HepG2 (cell line): ENCODE measurements around the gene TBC1D24. TPM values are rescaled to one million over a fixed set of nuclear protein-coding genes. Genes with fewer than 3 reads are reported as not detected.

Experiments
- AGO2 ChIP-seq: fragments of 200-400 bp; formaldehyde crosslinking; optimal IDR thresholded peaks from 2 replicates; pipeline ENCODE3; 2017; ENCODE audit warnings: mild to moderate bottlenecking, low read depth, low read length, moderate library complexity
- HMG20A ChIP-seq: IDR thresholded peaks from 2 replicates; pipeline ENCODE4 v1.6.1; 2016; ENCODE audit warnings: borderline replicate concordance
- NBN ChIP-seq: fragments of 450-650 bp; conservative IDR thresholded peaks from 2 replicates; pipeline ENCODE4 v1.6.1; 2017
- ZNF383 ChIP-seq: sonication (generic); formaldehyde crosslinking; IDR thresholded peaks from 2 replicates; pipeline ENCODE4 v1.4.0; 2020; ENCODE audit warnings: missing genetic modification reagents, mild to moderate bottlenecking, borderline replicate concordance
- ZNF614 ChIP-seq: IDR thresholded peaks from 2 replicates; pipeline ENCODE4 v1.6.1; 2018; ENCODE audit warnings: missing biosample characterization, missing genetic modification reagents, inconsistent platforms, borderline replicate concordance
- ZNF75D ChIP-seq: sonication (generic); formaldehyde crosslinking; IDR thresholded peaks from 2 replicates; pipeline ENCODE4 v1.8.1; 2023; ENCODE audit warnings: missing genetic modification reagents, mild to moderate bottlenecking, borderline replicate concordance
- polyA plus RNA-seq, 8 experiments: library from polyadenylated mRNA; depleted of rRNA in 3 of 8; stranded (reverse) in 7 of 8; unstranded in 1 of 8; fragments of >200 nt; fragmentation: Illumina TruSeq in 4 of 8; extraction: Trizol in 4 of 8; gene quantifications; 2 replicates each; pipeline versions ENCODE4 v1.2.1 to v1.2.3, GENCODE V29; 2011 to 2016; ENCODE audit warnings: low read depth in 4 of 8, missing spikeins in 1 of 8, mixed read lengths in 1 of 8; ENCODE audit not compliant: insufficient read depth in 1 of 8
- total RNA-seq, 5 experiments: library from RNA; depleted of rRNA; stranded (reverse); fragments of >200 nt; fragmentation: Illumina TruSeq; extraction: Trizol; gene quantifications; 2 replicates each; pipeline ENCODE4 v1.2.3, GENCODE V29; 2016; ENCODE audit warnings: low read depth in 1 of 5
- TF ChIP-seq, protein P1 (sequence below): sonication (generic); formaldehyde crosslinking; IDR thresholded peaks from 2 replicates; pipeline ENCODE4 v1.5.1; 2020; ENCODE audit warnings: mild to moderate bottlenecking, missing genetic modification reagents, moderate library complexity
- TF ChIP-seq, protein P2 (sequence below): sonication (generic); formaldehyde crosslinking; IDR thresholded peaks from 2 replicates; pipeline ENCODE4 v1.5.0; 2020; ENCODE audit warnings: mild to moderate bottlenecking, missing genetic modification reagents, moderate library complexity
- TF ChIP-seq, protein P3 (sequence below): IDR thresholded peaks from 2 replicates; pipeline ENCODE4 v1.6.1; 2016; ENCODE audit warnings: missing genetic modification reagents, missing compliant biosample characterization
- TF ChIP-seq, protein P4 (sequence below): sonication (generic); formaldehyde crosslinking; IDR thresholded peaks from 2 replicates; pipeline ENCODE4 v1.5.0; 2020; ENCODE audit warnings: missing genetic modification reagents
- TF ChIP-seq, protein P5 (sequence below): sonication (generic); formaldehyde crosslinking; IDR thresholded peaks from 2 replicates; pipeline ENCODE4 v1.4.0; 2020; ENCODE audit warnings: missing genetic modification reagents, borderline replicate concordance
- TF ChIP-seq, protein P6 (sequence below): IDR thresholded peaks from 2 replicates; pipeline ENCODE4 v1.6.1; 2016; ENCODE audit warnings: missing compliant biosample characterization, missing genetic modification reagents, borderline replicate concordance
- TF ChIP-seq, protein P7 (sequence below): sonication (generic); formaldehyde crosslinking; conservative IDR thresholded peaks from 2 replicates; pipeline ENCODE4 v1.4.0; 2020; ENCODE audit warnings: missing genetic modification reagents

Gene TBC1D24
- total and polyA plus RNA-seq, 2 of the 13 experiments (the other 11 are each of a cell fraction or from before 2014, with no cell fraction given) = 7.7 to 13.7 TPM

DNA sequence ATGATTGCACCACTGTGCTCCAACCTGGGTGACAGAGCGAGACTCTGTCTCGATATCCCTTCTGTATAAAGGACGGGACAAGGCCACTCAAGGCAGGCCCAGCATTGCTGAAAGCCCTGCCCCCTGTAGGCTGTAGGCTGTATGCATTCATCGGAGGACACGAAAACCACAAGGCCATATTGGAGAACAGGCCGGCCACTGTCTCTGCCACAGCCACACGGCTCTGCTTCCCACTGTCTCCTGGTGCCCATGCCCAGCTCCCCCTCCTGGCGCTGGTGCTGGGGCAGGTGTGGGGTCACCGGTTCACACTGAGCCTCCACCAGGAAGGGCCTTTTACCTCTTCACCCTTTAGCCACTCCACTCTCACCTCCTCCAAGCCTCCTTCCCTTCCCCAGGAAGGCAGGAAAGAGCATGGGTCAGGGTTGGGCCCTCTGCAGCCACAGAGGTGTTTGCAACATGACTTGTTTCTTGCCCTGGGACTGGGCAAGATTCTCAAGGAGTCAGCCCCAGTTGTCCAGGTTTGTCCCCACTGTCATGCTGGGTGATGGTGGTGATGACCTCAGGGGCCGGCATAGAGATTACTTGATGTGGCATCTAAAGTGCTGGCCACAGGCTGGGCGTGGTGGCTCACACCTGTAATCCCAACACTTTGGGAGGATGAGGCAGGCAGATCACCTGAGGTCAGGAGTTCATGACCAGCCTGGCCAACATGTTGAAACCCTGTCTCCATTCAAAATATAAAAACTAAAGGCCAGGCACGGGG, 9.1 kb upstream of the TBC1D24 start (continued):
- TF ChIP-seq, protein P1, sequence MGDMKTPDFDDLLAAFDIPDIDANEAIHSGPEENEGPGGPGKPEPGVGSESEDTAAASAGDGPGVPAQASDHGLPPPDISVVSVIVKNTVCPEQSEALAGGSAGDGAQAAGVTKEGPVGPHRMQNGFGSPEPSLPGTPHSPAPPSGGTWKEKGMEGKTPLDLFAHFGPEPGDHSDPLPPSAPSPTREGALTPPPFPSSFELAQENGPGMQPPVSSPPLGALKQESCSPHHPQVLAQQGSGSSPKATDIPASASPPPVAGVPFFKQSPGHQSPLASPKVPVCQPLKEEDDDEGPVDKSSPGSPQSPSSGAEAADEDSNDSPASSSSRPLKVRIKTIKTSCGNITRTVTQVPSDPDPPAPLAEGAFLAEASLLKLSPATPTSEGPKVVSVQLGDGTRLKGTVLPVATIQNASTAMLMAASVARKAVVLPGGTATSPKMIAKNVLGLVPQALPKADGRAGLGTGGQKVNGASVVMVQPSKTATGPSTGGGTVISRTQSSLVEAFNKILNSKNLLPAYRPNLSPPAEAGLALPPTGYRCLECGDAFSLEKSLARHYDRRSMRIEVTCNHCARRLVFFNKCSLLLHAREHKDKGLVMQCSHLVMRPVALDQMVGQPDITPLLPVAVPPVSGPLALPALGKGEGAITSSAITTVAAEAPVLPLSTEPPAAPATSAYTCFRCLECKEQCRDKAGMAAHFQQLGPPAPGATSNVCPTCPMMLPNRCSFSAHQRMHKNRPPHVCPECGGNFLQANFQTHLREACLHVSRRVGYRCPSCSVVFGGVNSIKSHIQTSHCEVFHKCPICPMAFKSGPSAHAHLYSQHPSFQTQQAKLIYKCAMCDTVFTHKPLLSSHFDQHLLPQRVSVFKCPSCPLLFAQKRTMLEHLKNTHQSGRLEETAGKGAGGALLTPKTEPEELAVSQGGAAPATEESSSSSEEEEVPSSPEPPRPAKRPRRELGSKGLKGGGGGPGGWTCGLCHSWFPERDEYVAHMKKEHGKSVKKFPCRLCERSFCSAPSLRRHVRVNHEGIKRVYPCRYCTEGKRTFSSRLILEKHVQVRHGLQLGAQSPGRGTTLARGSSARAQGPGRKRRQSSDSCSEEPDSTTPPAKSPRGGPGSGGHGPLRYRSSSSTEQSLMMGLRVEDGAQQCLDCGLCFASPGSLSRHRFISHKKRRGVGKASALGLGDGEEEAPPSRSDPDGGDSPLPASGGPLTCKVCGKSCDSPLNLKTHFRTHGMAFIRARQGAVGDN = 0 out of 2 replicates have a peak, but pooled peaks have one; percentile 8
- TF ChIP-seq HMG20A (no peak), ZNF614 (no peak), NBN (no peak), ZNF383 (no peak), ZNF75D (CRISPR knock-in tag) (no peak), AGO2 (peak; percentile 28)
- TF ChIP-seq, protein P2, sequence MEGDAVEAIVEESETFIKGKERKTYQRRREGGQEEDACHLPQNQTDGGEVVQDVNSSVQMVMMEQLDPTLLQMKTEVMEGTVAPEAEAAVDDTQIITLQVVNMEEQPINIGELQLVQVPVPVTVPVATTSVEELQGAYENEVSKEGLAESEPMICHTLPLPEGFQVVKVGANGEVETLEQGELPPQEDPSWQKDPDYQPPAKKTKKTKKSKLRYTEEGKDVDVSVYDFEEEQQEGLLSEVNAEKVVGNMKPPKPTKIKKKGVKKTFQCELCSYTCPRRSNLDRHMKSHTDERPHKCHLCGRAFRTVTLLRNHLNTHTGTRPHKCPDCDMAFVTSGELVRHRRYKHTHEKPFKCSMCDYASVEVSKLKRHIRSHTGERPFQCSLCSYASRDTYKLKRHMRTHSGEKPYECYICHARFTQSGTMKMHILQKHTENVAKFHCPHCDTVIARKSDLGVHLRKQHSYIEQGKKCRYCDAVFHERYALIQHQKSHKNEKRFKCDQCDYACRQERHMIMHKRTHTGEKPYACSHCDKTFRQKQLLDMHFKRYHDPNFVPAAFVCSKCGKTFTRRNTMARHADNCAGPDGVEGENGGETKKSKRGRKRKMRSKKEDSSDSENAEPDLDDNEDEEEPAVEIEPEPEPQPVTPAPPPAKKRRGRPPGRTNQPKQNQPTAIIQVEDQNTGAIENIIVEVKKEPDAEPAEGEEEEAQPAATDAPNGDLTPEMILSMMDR (CRISPR knock-in tag) = peak; percentile 46
- TF ChIP-seq, protein P3, sequence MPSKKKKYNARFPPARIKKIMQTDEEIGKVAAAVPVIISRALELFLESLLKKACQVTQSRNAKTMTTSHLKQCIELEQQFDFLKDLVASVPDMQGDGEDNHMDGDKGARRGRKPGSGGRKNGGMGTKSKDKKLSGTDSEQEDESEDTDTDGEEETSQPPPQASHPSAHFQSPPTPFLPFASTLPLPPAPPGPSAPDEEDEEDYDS = no peak
- TF ChIP-seq, protein P4, sequence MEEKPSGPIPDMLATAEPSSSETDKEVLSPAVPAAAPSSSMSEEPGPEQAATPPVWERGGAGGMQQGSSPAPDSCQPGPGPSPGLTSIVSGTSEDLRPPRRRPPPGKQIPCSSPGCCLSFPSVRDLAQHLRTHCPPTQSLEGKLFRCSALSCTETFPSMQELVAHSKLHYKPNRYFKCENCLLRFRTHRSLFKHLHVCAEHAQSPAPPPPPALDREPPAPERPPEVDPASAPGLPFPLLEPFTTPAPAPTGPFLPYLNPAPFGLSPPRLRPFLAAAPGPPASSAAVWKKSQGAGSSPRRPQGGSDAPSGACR = no peak
- TF ChIP-seq, protein P5, sequence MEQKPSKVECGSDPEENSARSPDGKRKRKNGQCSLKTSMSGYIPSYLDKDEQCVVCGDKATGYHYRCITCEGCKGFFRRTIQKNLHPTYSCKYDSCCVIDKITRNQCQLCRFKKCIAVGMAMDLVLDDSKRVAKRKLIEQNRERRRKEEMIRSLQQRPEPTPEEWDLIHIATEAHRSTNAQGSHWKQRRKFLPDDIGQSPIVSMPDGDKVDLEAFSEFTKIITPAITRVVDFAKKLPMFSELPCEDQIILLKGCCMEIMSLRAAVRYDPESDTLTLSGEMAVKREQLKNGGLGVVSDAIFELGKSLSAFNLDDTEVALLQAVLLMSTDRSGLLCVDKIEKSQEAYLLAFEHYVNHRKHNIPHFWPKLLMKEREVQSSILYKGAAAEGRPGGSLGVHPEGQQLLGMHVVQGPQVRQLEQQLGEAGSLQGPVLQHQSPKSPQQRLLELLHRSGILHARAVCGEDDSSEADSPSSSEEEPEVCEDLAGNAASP (CRISPR knock-in tag) = no peak
- TF ChIP-seq, protein P6, sequence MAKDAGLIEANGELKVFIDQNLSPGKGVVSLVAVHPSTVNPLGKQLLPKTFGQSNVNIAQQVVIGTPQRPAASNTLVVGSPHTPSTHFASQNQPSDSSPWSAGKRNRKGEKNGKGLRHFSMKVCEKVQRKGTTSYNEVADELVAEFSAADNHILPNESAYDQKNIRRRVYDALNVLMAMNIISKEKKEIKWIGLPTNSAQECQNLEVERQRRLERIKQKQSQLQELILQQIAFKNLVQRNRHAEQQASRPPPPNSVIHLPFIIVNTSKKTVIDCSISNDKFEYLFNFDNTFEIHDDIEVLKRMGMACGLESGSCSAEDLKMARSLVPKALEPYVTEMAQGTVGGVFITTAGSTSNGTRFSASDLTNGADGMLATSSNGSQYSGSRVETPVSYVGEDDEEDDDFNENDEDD = no peak
- TF ChIP-seq, protein P7, sequence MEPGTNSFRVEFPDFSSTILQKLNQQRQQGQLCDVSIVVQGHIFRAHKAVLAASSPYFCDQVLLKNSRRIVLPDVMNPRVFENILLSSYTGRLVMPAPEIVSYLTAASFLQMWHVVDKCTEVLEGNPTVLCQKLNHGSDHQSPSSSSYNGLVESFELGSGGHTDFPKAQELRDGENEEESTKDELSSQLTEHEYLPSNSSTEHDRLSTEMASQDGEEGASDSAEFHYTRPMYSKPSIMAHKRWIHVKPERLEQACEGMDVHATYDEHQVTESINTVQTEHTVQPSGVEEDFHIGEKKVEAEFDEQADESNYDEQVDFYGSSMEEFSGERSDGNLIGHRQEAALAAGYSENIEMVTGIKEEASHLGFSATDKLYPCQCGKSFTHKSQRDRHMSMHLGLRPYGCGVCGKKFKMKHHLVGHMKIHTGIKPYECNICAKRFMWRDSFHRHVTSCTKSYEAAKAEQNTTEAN (CRISPR knock-in tag) = no peak
